Hepatocyte (in vitro differentiated cells): ENCODE results near the gene HIRA.

ENCODE experiments used
- CTCF ChIP-seq: fragments of 200-600 bp; sonication (generic); IDR thresholded peaks from 2 replicates; pipeline ENCODE4 v1.5.1; 2016; ENCODE audit warnings: antibody characterized with exemption, mild to moderate bottlenecking; ENCODE audit not compliant: poor library complexity
- EZH2 ChIP-seq: fragments of 200-600 bp; sonication (generic); IDR thresholded peaks from 2 replicates; pipeline ENCODE4 v1.6.1; 2016; ENCODE audit warnings: antibody characterized with exemption, mild to moderate bottlenecking, borderline replicate concordance

GRCh38 chr22:19382240-19382639, 49.3 kb downstream of the HIRA start:
- TF ChIP-seq CTCF (no peak), EZH2 (no peak)
